KBM-7 (cell line): ENCODE data around the gene SLC25A17.
"Not testable (repeated sequence)": the region's sequence is repeated elsewhere in the genome, so short reads cannot be mapped to it uniquely, and the experiment has no call there.

Source experiments
- DNase-seq: peaks from one replicate; pipeline ENCODE4 v3.0.0-alpha.2; 2015
- in situ Hi-C: fragments of 300-500 bp; cut with MboI; formaldehyde crosslinking; loops from 2 replicates; pipeline ENCODE4 v1.14.3; 2020; ENCODE audit warnings: low sequenced_read_pairs, low pct_unique_long_range_greater_than_20kb, mixed read lengths

Gene SLC25A17

DNA sequence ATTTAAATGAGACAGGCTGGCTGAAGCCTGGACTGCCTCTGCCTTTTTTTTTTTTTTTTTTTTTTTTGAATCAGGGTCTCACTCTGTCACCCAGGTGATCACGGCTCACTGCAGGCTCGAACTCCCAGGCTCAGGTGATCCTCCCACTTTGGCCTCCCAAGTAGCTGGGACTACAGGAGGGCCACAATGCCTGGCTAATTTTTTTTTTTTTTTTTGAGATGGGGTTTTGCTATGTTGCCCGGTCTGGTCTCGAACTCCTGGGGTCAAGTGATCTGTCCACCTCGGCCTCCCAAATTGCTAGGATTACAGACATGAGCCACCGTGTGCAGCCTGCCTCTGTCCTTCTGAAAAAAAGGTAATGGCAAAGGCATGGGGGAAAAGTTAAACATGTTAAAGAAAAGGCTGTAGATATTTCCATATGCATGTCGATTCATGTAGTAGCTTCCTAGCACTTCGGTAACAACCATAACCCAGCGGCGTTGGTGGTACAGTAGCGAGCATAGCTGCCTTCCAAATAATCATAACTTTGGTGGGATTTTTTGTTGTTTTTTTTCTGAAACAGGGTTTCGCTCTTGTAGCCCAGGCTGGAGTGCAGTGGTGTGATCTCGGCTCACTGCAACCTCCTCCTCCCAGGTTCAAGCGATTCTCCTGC is 91.1 kb downstream of the SLC25A17 start:
- DNase-seq = no peak
- in situ Hi-C loops = no loop called here

DNA sequence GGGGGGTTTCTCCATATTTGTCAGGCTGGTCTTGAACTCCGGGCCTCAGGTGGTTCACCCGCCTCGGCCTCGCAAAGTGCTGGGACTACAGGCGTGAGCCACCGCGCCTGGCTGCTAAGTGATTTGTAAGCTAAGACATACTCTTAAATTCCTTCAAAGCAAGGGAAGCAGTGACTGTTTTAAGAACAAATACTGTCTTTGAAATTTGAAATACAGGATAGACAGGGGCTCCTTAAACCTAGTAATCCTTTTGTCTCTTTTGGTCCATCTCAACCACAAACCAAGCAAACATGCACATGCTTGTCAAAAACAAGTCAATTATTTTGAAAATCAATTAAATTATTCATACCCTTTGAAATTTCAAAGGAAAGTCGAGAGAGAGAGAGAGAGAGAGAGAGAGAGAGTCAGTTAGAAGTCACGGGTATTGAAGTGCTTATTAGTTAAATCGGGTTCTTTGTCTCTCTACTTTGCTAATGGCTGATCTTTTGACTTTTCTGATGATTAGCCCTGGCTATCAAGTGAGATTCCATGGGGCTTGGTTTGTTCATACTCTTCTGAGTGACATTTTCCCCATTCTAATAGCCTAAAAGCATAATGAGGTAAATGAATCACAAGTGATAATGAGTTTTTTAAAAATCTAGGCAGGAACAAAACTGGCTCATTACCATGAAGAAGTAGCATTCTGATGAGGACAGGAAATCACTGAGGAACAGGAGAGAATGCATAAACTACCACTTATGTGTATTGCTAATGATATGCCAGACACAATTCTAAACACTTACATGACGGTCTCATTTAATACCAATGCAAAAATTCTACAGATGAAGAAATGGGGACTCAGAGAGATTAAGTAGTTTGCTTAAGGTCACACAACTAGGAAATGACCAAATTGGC is 91.8 kb downstream of the SLC25A17 start:
- in situ Hi-C loops = no loop called here
- no peak for DNase-seq

- no peak for DNase-seq
- in situ Hi-C loops = no loop called here
These were observed 92.6 kb downstream of the SLC25A17 start for GRCh38 chr22:40726514-40726913.

GRCh38 chr22:40723396-40723933 is 95.7 kb downstream of the SLC25A17 start:
- no peak for DNase-seq
- in situ Hi-C loops = no loop called here

- in situ Hi-C loops = no loop called here
- peak; percentile 33 for DNase-seq
These were observed 97.9 kb downstream of the SLC25A17 start for GRCh38 chr22:40721266-40721665.

- in situ Hi-C loops = no loop called here
- DNase-seq = no peak
These were observed 98.4 kb downstream of the SLC25A17 start for GRCh38 chr22:40720538-40721256.

- DNase-seq, in situ Hi-C loops: not testable (repeated sequence)
These were observed 99.0 kb downstream of the SLC25A17 start for GRCh38 chr22:40720156-40720537.
